ENCODE results near the gene RPA3.
A peak's percentile ranks its signal among the peaks of the same experiment; 100 is the strongest.

The RPA3 gene

DNA sequence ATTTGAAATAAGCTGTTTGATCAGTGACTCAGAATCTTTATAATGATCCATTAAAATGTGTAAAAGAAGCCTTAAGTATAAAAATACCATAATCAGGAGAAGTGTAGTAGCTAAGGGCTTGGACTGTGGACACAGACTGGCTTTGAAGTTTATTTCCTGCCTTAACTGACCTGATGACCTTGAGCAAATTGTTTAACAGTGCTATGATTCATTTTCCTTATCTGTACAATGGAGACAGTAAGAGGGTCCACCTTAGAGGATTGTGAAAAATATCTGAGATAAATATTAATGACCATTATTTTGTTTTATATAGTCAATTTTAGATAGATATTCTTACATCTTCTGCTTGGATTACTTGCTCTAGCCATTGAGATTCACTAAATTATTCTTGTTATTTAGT, 13.3 kb upstream of the RPA3 start:
- DNase-seq, result no peak

DNA sequence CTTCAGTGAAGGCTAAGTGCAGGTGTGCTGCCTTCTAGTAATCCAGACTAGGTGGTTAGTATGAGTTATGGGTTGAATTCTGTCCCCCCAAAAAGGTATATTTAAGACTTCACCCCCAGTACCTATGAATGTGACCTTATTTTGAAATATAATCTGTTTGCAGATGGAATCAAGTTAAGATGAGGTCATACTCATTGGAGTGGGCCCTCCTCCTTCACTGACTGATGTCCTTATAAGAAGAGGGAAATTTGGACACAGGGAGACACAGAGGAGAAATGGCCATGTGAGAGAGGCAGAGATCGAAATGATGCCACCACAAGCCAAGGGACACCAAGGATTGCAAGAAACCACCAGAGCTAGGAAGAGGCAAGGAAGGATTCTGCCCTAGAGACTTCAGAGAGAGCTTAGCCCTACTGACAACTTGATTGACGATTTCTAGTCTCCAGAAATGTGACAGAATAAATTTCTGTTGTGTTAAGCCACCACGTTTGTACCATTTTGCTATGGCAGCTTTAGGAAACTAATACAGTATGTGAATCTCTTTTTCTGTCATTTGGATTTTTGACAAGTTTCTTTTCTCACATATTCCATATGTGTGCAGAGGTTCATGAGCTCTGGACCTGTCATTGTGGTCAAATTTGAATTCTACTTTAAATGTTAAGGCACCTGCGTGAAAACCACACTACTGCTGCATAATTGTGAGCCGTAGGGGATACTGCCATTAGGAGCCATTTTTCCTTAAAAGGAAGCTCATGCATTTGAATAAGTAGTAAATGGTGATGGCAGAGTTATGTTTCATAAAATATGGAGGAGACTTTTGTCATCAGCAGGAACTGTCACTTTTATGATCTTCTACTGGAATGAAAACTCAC, 2.6 kb upstream of the RPA3 start:
- DNase-seq, result no peak

GRCh38 chr7:7720193-7720592, 1.8 kb upstream of the RPA3 start:
- peak; percentile 50 for DNase-seq

- peak; percentile 75 for DNase-seq
Measured at GRCh38 chr7:7719236-7719635, 829 bp upstream of the RPA3 start.

DNA sequence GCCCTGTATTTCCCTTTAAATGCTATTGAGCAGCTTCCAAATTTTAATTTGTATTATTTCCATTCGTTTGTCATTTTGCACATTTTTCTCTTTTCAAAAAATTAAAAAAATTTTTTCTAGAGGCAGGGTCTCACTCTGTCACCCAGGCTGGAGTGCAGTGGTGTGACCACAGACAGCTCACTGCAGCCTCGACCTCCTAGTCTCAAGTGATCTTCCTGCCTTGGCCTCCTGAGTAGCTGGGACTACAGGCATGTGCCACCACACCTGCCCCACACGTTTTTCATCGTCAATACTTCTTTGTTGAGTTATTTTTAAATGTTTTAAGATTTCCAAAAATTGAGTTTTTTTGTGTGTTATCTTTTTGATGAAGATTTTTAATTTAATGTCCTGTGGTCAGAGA, 4.7 kb downstream of the RPA3 start:
- no peak for DNase-seq

DNA sequence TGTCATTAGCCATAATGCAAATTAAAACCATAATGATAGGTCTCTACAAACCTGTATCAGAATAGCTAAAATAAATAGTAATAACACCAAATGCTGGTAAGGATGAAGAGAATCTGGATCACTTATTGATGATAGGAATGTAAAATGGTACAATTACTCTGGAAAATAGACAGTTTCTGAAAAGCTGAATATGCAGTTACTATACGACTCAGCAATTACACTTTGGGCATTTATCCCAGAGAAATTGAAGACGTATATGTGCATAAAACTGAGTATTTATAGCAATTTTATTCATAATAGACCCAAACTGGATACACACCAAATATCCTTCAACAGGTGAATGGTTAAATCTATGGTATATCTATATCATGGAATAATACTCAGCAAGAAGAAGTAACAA, 7.9 kb downstream of the RPA3 start:
- DNase-seq, result no peak

GRCh38 chr7:7709291-7709690, 9.1 kb downstream of the RPA3 start:
- DNase-seq, result no peak

GRCh38 chr7:7707806-7708205, 10.6 kb downstream of the RPA3 start:
- DNase-seq, result no peak

DNA sequence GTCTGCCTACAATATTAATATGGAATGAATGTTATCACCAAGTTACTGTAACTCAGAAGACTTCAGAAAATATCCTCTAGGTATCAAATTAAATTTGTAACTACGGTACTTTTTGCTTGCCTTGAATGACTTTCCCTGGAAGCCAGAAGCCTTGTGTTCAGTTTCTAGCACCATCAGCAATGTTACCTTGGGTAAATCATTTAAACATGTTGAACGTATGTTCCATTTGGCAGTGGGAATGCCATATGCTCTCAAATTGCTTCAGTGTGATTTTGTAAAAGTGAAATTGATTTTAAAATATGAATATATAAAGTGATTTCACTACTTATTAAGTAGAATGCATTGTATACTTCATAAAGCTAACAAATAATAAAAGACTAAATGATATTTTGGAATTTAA, 11.2 kb downstream of the RPA3 start:
- no peak for DNase-seq

DNA sequence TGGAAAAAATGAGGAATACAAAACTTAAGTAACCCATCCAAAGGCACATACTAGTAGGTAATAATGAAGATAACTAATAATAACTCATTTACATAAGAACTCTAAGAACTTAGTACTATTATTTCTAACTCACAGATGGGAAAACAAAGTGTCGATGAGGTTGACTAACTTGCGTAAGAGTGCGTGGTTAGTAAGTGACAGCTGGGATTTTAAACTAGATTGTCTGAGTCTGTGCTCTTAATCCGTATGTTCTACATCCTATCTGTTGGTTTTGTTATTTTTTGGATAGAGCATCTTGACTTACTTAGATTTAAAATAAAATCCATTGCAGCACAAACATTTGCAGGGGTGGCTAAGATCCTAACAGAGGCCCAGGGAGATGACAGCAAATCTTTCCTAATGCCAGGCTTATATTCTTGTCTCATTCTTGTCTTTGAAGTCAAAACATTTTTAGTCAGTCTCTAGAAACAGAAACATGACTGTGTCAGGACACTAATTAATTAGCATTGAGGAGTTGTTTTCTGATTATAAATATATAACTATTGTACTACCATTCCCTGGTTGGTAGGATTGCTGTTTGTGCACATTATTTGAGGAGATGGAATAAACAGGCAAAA, 11.7 kb downstream of the RPA3 start:
- no peak for DNase-seq

DNA sequence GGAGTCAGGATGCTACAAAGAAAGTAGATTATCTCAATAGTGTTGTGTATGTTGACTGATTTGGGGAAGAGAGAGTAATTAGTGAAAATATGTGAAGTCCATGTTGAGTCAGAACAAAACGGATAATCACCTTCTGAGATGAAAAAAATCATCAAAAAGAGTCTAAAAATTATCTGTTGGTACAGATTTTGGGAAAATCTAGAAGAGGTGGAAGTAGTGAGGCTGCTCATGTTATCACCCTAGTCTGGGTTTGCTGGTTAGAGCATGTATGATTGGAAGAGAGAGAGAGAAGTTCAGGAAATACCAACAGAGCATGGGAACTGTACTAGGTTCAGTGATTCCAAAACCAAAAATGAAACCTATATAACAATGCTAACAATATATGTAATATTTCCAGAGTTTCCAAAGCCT, 12.3 kb downstream of the RPA3 start:
- DNase-seq, result no peak

GRCh38 chr7:7705318-7705717, 13.1 kb downstream of the RPA3 start:
- DNase-seq, result no peak

DNA sequence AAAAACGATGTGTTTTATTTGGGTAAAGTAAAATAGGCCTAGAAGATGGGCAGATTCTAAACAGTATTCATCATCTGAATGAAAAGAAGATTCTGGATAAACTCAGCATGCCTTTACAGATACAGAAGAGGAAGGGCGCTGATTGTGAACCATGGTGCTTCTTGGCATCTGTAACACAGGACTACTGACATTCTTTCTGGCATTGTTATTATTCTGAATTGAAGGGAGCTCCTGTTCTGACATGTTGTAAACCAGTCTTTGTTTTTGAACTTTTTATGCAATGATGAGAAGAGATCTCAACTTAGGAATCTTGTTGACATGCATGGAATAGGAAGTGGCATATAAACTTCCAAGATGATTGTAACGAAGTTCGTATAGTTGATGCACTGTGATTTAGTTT, 13.5 kb downstream of the RPA3 start:
- DNase-seq, result no peak

GRCh38 chr7:7703427-7703826, 15.0 kb downstream of the RPA3 start:
- DNase-seq, result no peak

- no peak for DNase-seq
Measured at GRCh38 chr7:7702826-7703225, 15.6 kb downstream of the RPA3 start.

DNA sequence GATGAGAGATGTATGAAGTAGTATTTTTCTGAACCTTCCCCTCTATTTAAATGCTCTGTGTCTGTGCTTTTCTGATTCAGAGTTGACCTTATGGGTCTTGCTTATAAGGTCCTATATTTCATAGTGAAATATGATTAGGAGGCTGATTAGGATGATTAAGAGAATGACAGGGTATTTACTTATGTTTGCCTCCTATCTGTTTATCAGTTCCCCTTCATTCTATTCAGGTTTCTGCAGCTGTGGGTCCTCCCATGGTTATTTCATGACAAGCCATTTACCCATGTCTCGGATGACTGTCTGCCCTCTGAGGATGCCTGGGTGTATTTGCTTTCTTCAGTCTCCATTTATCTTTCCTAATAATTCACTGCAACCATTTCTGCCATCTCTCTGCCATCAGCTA, 16.9 kb downstream of the RPA3 start:
- no peak for DNase-seq

GRCh38 chr7:7699970-7700369, 18.4 kb downstream of the RPA3 start:
- no peak for DNase-seq

DNA sequence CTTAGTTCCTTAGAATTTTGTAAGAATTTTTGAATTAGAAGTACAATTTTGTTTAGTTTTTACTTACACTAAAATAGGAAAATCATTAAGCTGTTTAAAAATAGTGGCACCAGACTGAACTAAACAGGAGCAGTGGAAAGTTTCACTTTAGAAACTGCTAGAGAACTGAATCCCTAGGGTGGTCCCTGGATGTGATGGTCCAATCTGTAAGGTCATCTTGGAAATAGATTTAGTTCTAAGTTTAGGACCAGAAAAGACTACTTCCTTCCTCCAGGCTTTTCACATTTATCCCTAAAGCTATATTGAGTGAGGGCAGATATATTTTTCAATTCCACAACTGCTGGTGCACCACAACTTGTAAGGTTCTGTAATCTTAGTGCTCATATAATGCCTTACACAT, 19.0 kb downstream of the RPA3 start:
- DNase-seq, result no peak

- no peak for DNase-seq
Measured at GRCh38 chr7:7698930-7699329, 19.5 kb downstream of the RPA3 start.

GRCh38 chr7:7696458-7697119, 21.8 kb downstream of the RPA3 start:
- no peak for DNase-seq

- peak; percentile 35 for DNase-seq
Measured at GRCh38 chr7:7695111-7695817, 23.1 kb downstream of the RPA3 start.

DNA sequence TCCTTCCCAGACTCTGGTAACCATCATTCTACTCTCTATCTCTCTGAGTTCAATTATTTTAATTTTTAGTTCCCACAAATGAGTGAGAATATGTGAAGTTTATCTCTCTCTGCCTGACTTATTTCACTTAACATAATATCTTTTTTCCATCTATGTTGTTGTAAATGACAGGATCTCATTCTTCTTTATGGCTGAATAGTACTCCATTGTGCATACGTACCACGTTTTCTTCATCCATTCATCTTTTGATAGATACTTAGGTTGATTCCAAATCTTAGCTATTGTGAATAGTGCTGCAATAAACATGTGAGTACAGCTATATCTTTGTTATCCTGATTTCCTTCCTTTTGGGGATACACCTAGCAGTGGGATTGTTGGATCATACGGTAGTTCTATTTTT, 23.9 kb downstream of the RPA3 start:
- no peak for DNase-seq

DNA sequence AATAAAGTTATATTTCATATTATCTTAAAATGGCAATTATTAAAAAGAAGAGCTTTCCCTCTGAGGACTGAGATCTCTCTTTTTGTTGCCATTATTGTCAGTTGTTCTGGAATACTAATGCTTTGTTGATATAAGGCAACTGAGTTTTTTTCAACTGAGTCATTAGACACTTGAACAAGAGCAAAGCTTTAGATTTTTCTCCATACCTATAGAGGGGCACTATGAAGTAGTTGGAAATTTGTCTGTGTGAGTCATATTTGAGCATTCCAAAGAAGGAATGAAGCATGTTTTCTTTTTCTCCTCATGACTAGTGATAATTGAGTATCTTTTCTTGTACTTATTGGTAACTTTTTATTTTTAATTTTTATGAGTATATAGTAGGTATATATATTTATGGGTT, 24.5 kb downstream of the RPA3 start:
- no peak for DNase-seq

- no peak for DNase-seq
Measured at GRCh38 chr7:7688956-7689355, 29.5 kb downstream of the RPA3 start.

All from femur (tissue), 1 donor.